ENCODE results near the gene RTF2. TPM values are rescaled to one million over a fixed set of nuclear protein-coding genes. Genes with fewer than 3 reads are reported as not detected.

RTF2 gene
- total RNA-seq, 1 experiment from 2014 or later, result 89.2 TPM

DNA sequence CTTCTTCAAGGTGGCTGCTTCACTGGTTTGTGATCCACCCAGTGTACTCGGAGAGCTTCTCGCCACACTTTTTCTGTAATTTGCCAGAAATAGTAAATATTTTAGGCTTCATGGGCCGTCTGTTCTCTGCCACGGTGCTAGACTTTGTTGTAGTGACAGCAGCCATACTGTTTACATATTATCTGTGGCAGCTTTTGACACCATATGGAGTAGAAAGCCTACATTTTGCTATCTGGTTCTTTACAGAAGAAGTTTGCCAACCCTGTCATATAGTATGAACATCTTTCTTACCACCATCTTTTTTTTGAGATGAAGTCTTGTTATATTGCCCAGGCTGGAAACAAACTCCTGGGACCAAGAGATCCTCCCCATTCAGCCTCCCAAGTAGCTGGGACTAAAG, 97.1 kb downstream of the RTF2 start:
- in situ Hi-C loops (cut with HindIII; ENCODE audit: low pct_unique_long_range_greater_than_20kb, low sequenced_read_pairs), result no loop called here
- no peak for DNase-seq (ENCODE audit: low read depth, low spot score)
- Histone ChIP-seq H3K4me3 (ENCODE audit: low read depth in 2 of 2, low read length in 2 of 2) (no peak overlapping the region), H3K9me3 (ENCODE audit: control insufficient read depth, insufficient read depth, low read depth, low read length) (no peaks in the 10 kb centered on the region), H3K4me1 (ENCODE audit: control insufficient read depth, insufficient read depth, low read length) (no peaks in the 10 kb centered on the region), H3K36me3 (ENCODE audit: control insufficient read depth, insufficient read depth, low read length) (no peaks in the 10 kb centered on the region), H3K27me3 (ENCODE audit: control insufficient read depth, insufficient read depth, low read length) (no peaks in the 10 kb centered on the region), H3K27ac (ENCODE audit: low read length) (no peak overlapping the region)
- BruUV-seq (replicated peaks), result no TSS peak
- TF ChIP-seq POLR2AphosphoS5 (IDR thresholded peaks at IDR 0.05; ENCODE audit: low read depth, low read length) (no peak), SIN3A (IDR thresholded peaks at IDR 0.05; ENCODE audit: borderline replicate concordance, insufficient read depth, low read depth, low read length) (no peak)
- TF ChIP-seq, protein P1, sequence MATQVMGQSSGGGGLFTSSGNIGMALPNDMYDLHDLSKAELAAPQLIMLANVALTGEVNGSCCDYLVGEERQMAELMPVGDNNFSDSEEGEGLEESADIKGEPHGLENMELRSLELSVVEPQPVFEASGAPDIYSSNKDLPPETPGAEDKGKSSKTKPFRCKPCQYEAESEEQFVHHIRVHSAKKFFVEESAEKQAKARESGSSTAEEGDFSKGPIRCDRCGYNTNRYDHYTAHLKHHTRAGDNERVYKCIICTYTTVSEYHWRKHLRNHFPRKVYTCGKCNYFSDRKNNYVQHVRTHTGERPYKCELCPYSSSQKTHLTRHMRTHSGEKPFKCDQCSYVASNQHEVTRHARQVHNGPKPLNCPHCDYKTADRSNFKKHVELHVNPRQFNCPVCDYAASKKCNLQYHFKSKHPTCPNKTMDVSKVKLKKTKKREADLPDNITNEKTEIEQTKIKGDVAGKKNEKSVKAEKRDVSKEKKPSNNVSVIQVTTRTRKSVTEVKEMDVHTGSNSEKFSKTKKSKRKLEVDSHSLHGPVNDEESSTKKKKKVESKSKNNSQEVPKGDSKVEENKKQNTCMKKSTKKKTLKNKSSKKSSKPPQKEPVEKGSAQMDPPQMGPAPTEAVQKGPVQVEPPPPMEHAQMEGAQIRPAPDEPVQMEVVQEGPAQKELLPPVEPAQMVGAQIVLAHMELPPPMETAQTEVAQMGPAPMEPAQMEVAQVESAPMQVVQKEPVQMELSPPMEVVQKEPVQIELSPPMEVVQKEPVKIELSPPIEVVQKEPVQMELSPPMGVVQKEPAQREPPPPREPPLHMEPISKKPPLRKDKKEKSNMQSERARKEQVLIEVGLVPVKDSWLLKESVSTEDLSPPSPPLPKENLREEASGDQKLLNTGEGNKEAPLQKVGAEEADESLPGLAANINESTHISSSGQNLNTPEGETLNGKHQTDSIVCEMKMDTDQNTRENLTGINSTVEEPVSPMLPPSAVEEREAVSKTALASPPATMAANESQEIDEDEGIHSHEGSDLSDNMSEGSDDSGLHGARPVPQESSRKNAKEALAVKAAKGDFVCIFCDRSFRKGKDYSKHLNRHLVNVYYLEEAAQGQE (IDR thresholded peaks at IDR 0.05; ENCODE audit: insufficient read depth in 1 of 2, low read depth in 2 of 2, low read length in 1 of 2), result no peak
- ChIA-PET CTCF (no interaction called here), POLR2A (interaction anchor here (0.6 kb wide), 1 partner anchor 40 kb away, joined by 3 read pairs; no protein-coding TSS in a partner anchor)
- intact Hi-C loops (cut with micrococcal nuclease; ENCODE audit: unreplicated experiment), result no loop called here
- no peak for ATAC-seq

DNA sequence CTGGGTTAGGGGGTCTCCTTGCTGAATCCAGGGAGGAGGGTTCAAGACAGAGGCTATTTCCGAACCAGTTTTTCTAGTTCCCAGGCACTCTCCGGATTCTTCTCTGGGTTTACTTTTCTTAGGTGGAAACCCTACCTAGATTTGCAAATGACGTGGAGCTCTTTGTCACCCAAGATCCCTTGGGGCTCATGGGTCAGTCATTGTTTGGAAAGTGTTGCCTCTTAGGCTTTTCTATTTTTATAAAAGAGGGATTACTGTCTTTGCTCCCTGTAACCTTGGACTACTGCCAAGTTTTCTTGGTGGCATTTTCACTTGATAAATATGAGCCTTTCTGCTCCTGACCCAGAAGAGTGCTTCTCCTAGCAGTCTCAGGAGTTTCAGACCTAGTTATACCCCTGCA, 98.2 kb downstream of the RTF2 start:
- intact Hi-C loops (cut with micrococcal nuclease; ENCODE audit: unreplicated experiment), result no loop called here
- DNase-seq (ENCODE audit: low read depth, low spot score), result no peak

More for the DNA sequence above, 98.2 kb downstream of the RTF2 start:
- no TSS peak for BruUV-seq (replicated peaks)
- Histone ChIP-seq H3K4me1 (ENCODE audit: control insufficient read depth, insufficient read depth, low read length) (no peaks in the 10 kb centered on the region), H3K27ac (ENCODE audit: low read length) (no peak overlapping the region), H3K9me3 (ENCODE audit: control insufficient read depth, insufficient read depth, low read depth, low read length) (no peaks in the 10 kb centered on the region), H3K27me3 (ENCODE audit: control insufficient read depth, insufficient read depth, low read length) (no peaks in the 10 kb centered on the region), H3K36me3 (ENCODE audit: control insufficient read depth, insufficient read depth, low read length) (no peaks in the 10 kb centered on the region), H3K4me3 (ENCODE audit: low read depth in 2 of 2, low read length in 2 of 2) (no peak overlapping the region)
- CTCF ChIA-PET, result no interaction called here
- TF ChIP-seq TCF7L2 (IDR thresholded peaks at IDR 0.05; ENCODE audit: low read depth, low read length) (no peak), POLR2AphosphoS5 (IDR thresholded peaks at IDR 0.05; ENCODE audit: low read depth, low read length) (no peak), SIN3A (IDR thresholded peaks at IDR 0.05; ENCODE audit: borderline replicate concordance, insufficient read depth, low read depth, low read length) (no peak)
- TF ChIP-seq, protein P1 (IDR thresholded peaks at IDR 0.05; ENCODE audit: insufficient read depth in 1 of 2, low read depth in 2 of 2, low read length in 1 of 2), result no peak
- TF ChIP-seq, protein P2, sequence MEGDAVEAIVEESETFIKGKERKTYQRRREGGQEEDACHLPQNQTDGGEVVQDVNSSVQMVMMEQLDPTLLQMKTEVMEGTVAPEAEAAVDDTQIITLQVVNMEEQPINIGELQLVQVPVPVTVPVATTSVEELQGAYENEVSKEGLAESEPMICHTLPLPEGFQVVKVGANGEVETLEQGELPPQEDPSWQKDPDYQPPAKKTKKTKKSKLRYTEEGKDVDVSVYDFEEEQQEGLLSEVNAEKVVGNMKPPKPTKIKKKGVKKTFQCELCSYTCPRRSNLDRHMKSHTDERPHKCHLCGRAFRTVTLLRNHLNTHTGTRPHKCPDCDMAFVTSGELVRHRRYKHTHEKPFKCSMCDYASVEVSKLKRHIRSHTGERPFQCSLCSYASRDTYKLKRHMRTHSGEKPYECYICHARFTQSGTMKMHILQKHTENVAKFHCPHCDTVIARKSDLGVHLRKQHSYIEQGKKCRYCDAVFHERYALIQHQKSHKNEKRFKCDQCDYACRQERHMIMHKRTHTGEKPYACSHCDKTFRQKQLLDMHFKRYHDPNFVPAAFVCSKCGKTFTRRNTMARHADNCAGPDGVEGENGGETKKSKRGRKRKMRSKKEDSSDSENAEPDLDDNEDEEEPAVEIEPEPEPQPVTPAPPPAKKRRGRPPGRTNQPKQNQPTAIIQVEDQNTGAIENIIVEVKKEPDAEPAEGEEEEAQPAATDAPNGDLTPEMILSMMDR (IDR thresholded peaks at IDR 0.05), result no peak
- POLR2A ChIA-PET, result no interaction called here
- in situ Hi-C loops (cut with HindIII; ENCODE audit: low pct_unique_long_range_greater_than_20kb, low sequenced_read_pairs), result no loop called here
- ATAC-seq, result no peak

Other genes starting within 250 kb of the RTF2 start
- not detected for gene MC3R, start 219.9 kb upstream of the RTF2 start, total RNA-seq (2021; ENCODE audit: unreplicated experiment)
- gene FAM210B, start 109.7 kb upstream of the RTF2 start, total RNA-seq (2021; ENCODE audit: unreplicated experiment), result 10.8 TPM
- gene AURKA, start 76.4 kb upstream of the RTF2 start, total RNA-seq (2021; ENCODE audit: unreplicated experiment), result 115 TPM
- 46.3 TPM for gene CSTF1, start 76.0 kb upstream of the RTF2 start, total RNA-seq (2021; ENCODE audit: unreplicated experiment)
- gene CASS4, start 56.4 kb upstream of the RTF2 start, total RNA-seq (2021; ENCODE audit: unreplicated experiment), result 0.15 TPM
- gene FAM209A, start 56.1 kb downstream of the RTF2 start, total RNA-seq (2021; ENCODE audit: unreplicated experiment), result not detected
- gene FAM209B, start 64.6 kb downstream of the RTF2 start, total RNA-seq (2021; ENCODE audit: unreplicated experiment), result not detected
- gene TFAP2C, start 160.7 kb downstream of the RTF2 start, total RNA-seq (2021; ENCODE audit: unreplicated experiment), result 2.8 TPM